ENCODE results near the gene SQOR.
A peak's percentile ranks its signal among the peaks of the same experiment; 100 is the strongest.

SQOR gene

DNA sequence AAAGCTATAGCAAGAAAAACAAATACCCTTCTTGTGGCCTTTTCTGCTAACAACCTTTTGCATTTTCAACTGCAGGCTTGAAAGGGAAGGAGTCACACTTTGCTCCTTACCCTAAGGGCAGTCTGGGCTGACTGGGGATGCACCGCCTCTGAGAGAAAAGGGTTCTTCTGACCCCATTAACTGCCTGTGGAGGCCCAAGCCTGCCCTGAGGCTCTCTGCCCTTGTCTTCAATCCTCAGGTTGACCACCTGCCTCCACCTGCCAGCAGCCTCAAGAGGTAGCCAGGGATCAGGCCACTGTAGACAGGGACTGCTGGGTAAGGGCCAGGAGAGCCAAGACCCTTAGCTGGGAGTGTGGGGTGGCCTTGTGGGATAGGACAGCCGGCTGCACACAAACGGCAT is 93.8 kb downstream of the SQOR start:
- no peak overlapping the region for H3K27ac ChIP-seq (ENCODE audit: low read depth, low read length)
- no peaks in the 10 kb centered on the region for H3K36me3 ChIP-seq (ENCODE audit: control insufficient read depth in 5 of 5, insufficient read depth in 5 of 5, low read length in 5 of 5)
- H3K4me3 ChIP-seq (ENCODE audit: low read depth in 1 of 5, low read length in 5 of 5) = no peak overlapping the region

GRCh38 chr15:45729141-45729540 is 94.3 kb downstream of the SQOR start:
- H3K27ac ChIP-seq (ENCODE audit: low read depth, low read length) = no peak overlapping the region
- H3K27me3 ChIP-seq (ENCODE audit: control insufficient read depth in 5 of 5, insufficient read depth in 4 of 5, low read length in 5 of 5) = peaks cover 0 to 8% (median 0%) of the 10 kb centered on the region in 5 donors
- H3K9me3 ChIP-seq (ENCODE audit: control insufficient read depth in 5 of 5, low read length in 5 of 5) = no peaks in the 10 kb centered on the region
- H3K9ac ChIP-seq (ENCODE audit: low read length in 5 of 5) = no peak overlapping the region
- H3K4me1 ChIP-seq (ENCODE audit: control insufficient read depth in 5 of 5, insufficient read depth in 5 of 5, low read length in 5 of 5) = peaks cover under 1 to 12% (median 9%) of the 10 kb centered on the region in 5 donors
- no peak overlapping the region for H3K4me3 ChIP-seq (ENCODE audit: low read depth in 1 of 5, low read length in 5 of 5)
- no peaks in the 10 kb centered on the region for H3K36me3 ChIP-seq (ENCODE audit: control insufficient read depth in 5 of 5, insufficient read depth in 5 of 5, low read length in 5 of 5)

More for the DNA sequence above, 93.8 kb downstream of the SQOR start:
- Histone ChIP-seq H3K9ac (ENCODE audit: low read length in 5 of 5) (no peak overlapping the region), H3K4me1 (ENCODE audit: control insufficient read depth in 5 of 5, insufficient read depth in 5 of 5, low read length in 5 of 5) (peaks cover 0 to 12% (median 8%) of the 10 kb centered on the region in 5 donors), H3K9me3 (ENCODE audit: control insufficient read depth in 5 of 5, low read length in 5 of 5) (no peaks in the 10 kb centered on the region), H3K27me3 (ENCODE audit: control insufficient read depth in 5 of 5, insufficient read depth in 4 of 5, low read length in 5 of 5) (peaks cover 0 to 8% (median 0%) of the 10 kb centered on the region in 5 donors)

DNA sequence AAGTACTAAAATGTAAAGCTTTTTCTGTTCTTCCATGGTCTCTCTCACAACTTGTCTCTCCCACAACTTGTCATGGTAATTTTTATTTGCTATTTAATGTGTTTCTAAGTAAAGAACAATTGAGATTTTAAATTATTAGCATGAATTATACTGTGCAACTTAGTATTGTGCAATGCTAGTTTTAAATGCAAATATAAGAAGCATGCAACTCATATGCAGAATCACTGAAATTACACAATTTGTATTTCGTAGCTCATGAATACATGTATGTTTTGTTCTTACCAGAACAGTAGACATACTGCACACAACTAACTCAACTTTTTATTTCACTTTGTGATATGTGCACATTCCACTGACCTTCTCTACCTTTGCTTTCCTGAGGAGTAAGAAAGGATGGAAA is 96.5 kb downstream of the SQOR start:
- H3K9ac ChIP-seq (ENCODE audit: low read length in 5 of 5) = no peak overlapping the region
- peaks cover 2 to 12% (median 9%) of the 10 kb centered on the region in 5 donors for H3K4me1 ChIP-seq (ENCODE audit: control insufficient read depth in 5 of 5, insufficient read depth in 5 of 5, low read length in 5 of 5)
- H3K36me3 ChIP-seq (ENCODE audit: control insufficient read depth in 5 of 5, insufficient read depth in 5 of 5, low read length in 5 of 5) = no peaks in the 10 kb centered on the region
- H3K27ac ChIP-seq (ENCODE audit: low read depth, low read length) = no peak overlapping the region
- no peaks in the 10 kb centered on the region for H3K9me3 ChIP-seq (ENCODE audit: control insufficient read depth in 5 of 5, low read length in 5 of 5)
- H3K4me3 ChIP-seq (ENCODE audit: low read depth in 1 of 5, low read length in 5 of 5) = no peak overlapping the region
- peaks cover 0 to 8% (median 0%) of the 10 kb centered on the region in 5 donors for H3K27me3 ChIP-seq (ENCODE audit: control insufficient read depth in 5 of 5, insufficient read depth in 4 of 5, low read length in 5 of 5)

DNA sequence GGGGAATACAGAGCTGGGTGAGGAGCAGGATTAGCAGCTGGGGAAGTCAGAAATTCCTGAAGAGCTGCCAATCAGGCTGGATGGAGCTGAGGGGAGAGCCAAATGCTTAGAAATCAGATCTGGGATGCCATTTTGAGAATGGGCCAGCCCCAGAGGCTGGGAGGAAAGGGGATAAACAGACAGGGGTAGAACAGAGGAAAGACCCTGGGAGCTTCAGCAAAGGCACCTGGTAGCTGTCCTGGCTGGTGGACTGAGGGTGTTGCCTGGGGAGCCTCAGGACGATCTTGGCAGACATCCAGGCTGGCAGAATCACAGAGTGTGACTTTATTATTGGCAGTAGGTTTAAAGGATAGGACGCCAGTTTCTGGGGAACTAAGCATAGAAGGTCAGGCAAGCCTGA is 97.8 kb downstream of the SQOR start:
- H3K4me1 ChIP-seq (ENCODE audit: control insufficient read depth in 5 of 5, insufficient read depth in 5 of 5, low read length in 5 of 5) = peaks cover 2 to 12% (median 9%) of the 10 kb centered on the region in 5 donors
- H3K27me3 ChIP-seq (ENCODE audit: control insufficient read depth in 5 of 5, insufficient read depth in 4 of 5, low read length in 5 of 5) = peaks cover 0 to 6% (median 0%) of the 10 kb centered on the region in 5 donors
- H3K9me3 ChIP-seq (ENCODE audit: control insufficient read depth in 5 of 5, low read length in 5 of 5) = no peaks in the 10 kb centered on the region
- peak overlapping the region in 1 of 5 donors; percentile 19 for H3K4me3 ChIP-seq (ENCODE audit: low read depth in 1 of 5, low read length in 5 of 5)
- H3K9ac ChIP-seq (ENCODE audit: low read length in 5 of 5) = no peak overlapping the region
- no peaks in the 10 kb centered on the region for H3K36me3 ChIP-seq (ENCODE audit: control insufficient read depth in 5 of 5, insufficient read depth in 5 of 5, low read length in 5 of 5)
- H3K27ac ChIP-seq (ENCODE audit: low read depth, low read length) = no peak overlapping the region

GRCh38 chr15:45734260-45734711 is 99.5 kb downstream of the SQOR start:
- Histone ChIP-seq H3K27ac (ENCODE audit: low read depth, low read length) (no peak overlapping the region), H3K9ac (ENCODE audit: low read length in 5 of 5) (no peak overlapping the region), H3K9me3 (ENCODE audit: control insufficient read depth in 5 of 5, low read length in 5 of 5) (no peaks in the 10 kb centered on the region), H3K27me3 (ENCODE audit: control insufficient read depth in 5 of 5, insufficient read depth in 4 of 5, low read length in 5 of 5) (peaks cover 0 to 5% (median 0%) of the 10 kb centered on the region in 5 donors), H3K4me3 (ENCODE audit: low read depth in 1 of 5, low read length in 5 of 5) (no peak overlapping the region), H3K36me3 (ENCODE audit: control insufficient read depth in 5 of 5, insufficient read depth in 5 of 5, low read length in 5 of 5) (no peaks in the 10 kb centered on the region), H3K4me1 (ENCODE audit: control insufficient read depth in 5 of 5, insufficient read depth in 5 of 5, low read length in 5 of 5) (peaks cover 2 to 12% (median 9%) of the 10 kb centered on the region in 5 donors)

All from subcutaneous abdominal adipose tissue (tissue), 5 donors.